Tibial artery (tissue), 4 donors: ENCODE data around the gene PARD3B.
"Not testable (repeated sequence)": the region's sequence is repeated elsewhere in the genome, so short reads cannot be mapped to it uniquely, and the experiment has no call there.

Source experiments
- DNase-seq, 2 donors: peaks; one replicate each; pipeline ENCODE4 v3.0.0-alpha.2; 2019
- H3K27ac ChIP-seq, 2 donors: fragments of 200-600 bp; sonication (generic) in 1 of 2; 1 replicate in 1 of 2; 2 replicates in 1 of 2; pipeline ENCODE4 v1.5.1; 2018 to 2019; ENCODE audit warnings: mild to moderate bottlenecking in 1 of 2
- H3K27me3 ChIP-seq, 2 donors: fragments of 200-600 bp; sonication (generic) in 1 of 2; one replicate each; pipeline versions ENCODE4 v1.5.1 to v1.6.0; 2016 to 2019
- H3K36me3 ChIP-seq, 3 donors: fragments of 200-600 bp; sonication (generic) in 2 of 3; one replicate each; pipeline ENCODE4 v1.5.1; 2016 to 2019; ENCODE audit warnings: mild to moderate bottlenecking in 2 of 3
- H3K4me1 ChIP-seq, 4 donors: fragments of 200-600 bp; sonication (generic) in 2 of 4; 1 replicate in 3 of 4; 2 replicates in 1 of 4; pipeline ENCODE4 v1.5.1; 2016 to 2019
- H3K4me3 ChIP-seq, 2 donors: fragments of 200-600 bp; sonication (generic) in 1 of 2; 1 replicate in 1 of 2; 2 replicates in 1 of 2; pipeline ENCODE4 v1.5.1; 2018 to 2019; ENCODE audit warnings: mild to moderate bottlenecking in 2 of 2
- H3K9me3 ChIP-seq, 3 donors: fragments of 200-600 bp; sonication (generic) in 1 of 3; one replicate each; pipeline ENCODE4 v1.5.1; 2016 to 2019
- CTCF ChIP-seq, 2 experiments: fragments of 200-600 bp in 1 of 2; fragments of 450-650 bp in 1 of 2; IDR thresholded peaks; one replicate each; pipeline ENCODE4 v1.5.1; 2017 to 2019; ENCODE audit warnings: antibody characterized with exemption in 2 of 2, mild to moderate bottlenecking in 1 of 2, moderate library complexity in 1 of 2
- intact Hi-C: fragments of 100-400 bp; cut with DNase I; formaldehyde crosslinking; loops from one replicate; pipeline ENCODE4 v1.15.0; 2023; ENCODE audit warnings: low total_unique reads

Gene PARD3B

GRCh38 chr2:205217004-205217403 lies 671.7 kb downstream of the PARD3B start:
- Histone ChIP-seq H3K4me3 (no peak overlapping the region), H3K4me1 (peaks cover 0 to 18% (median 0%) of the 10 kb centered on the region in 4 donors), H3K36me3 (no peaks in the 10 kb centered on the region), H3K9me3 (no peaks in the 10 kb centered on the region), H3K27ac (no peak overlapping the region), H3K27me3 (no peaks in the 10 kb centered on the region)
- intact Hi-C loops: no loop called here
- no peak for TF ChIP-seq CTCF (IDR thresholded peaks at IDR 0.05)
- DNase-seq: no peak

- no peak overlapping the region for H3K4me3 ChIP-seq
- H3K27ac ChIP-seq: no peak overlapping the region
- H3K4me1 ChIP-seq: peaks cover 0 to 18% (median 0%) of the 10 kb centered on the region in 4 donors
- no peaks in the 10 kb centered on the region for H3K36me3 ChIP-seq
- intact Hi-C loops: no loop called here
- no peak for DNase-seq
- no peak for TF ChIP-seq CTCF (IDR thresholded peaks at IDR 0.05)
- H3K27me3 ChIP-seq: no peaks in the 10 kb centered on the region
- H3K9me3 ChIP-seq: no peaks in the 10 kb centered on the region
These were observed 672.8 kb downstream of the PARD3B start for GRCh38 chr2:205218056-205218455.

GRCh38 chr2:205218816-205219215 lies 673.5 kb downstream of the PARD3B start:
- H3K4me3 ChIP-seq, intact Hi-C loops, H3K27ac ChIP-seq, DNase-seq, H3K27me3 ChIP-seq, H3K36me3 ChIP-seq, H3K9me3 ChIP-seq: not testable (repeated sequence)
- peaks cover 0 to 18% (median 0%) of the 10 kb centered on the region in 4 donors for H3K4me1 ChIP-seq

GRCh38 chr2:205220559-205220958 lies 675.3 kb downstream of the PARD3B start:
- Histone ChIP-seq H3K36me3 (no peaks in the 10 kb centered on the region), H3K4me1 (peaks cover 0 to 18% (median 0%) of the 10 kb centered on the region in 4 donors), H3K9me3 (no peaks in the 10 kb centered on the region), H3K27me3 (no peaks in the 10 kb centered on the region), H3K4me3 (no peak overlapping the region), H3K27ac (no peak overlapping the region)
- no peak for TF ChIP-seq CTCF (IDR thresholded peaks at IDR 0.05)
- intact Hi-C loops: no loop called here
- DNase-seq: no peak

- Histone ChIP-seq H3K27ac (no peak overlapping the region), H3K4me3 (no peak overlapping the region), H3K9me3 (no peaks in the 10 kb centered on the region), H3K36me3 (peaks cover 0 to 17% (median 16%) of the 10 kb centered on the region in 3 donors), H3K27me3 (no peaks in the 10 kb centered on the region), H3K4me1 (no peaks in the 10 kb centered on the region)
- intact Hi-C loops: no loop called here
- DNase-seq: no peak
- TF ChIP-seq CTCF (IDR thresholded peaks at IDR 0.05): no peak
These were observed 686.8 kb downstream of the PARD3B start for GRCh38 chr2:205232086-205232485.

- no peaks in the 10 kb centered on the region for H3K4me1 ChIP-seq
- H3K36me3 ChIP-seq: peaks cover 0 to 9% (median 6%) of the 10 kb centered on the region in 3 donors
- H3K9me3 ChIP-seq: no peaks in the 10 kb centered on the region
- no peak overlapping the region for H3K27ac ChIP-seq
- H3K27me3 ChIP-seq: no peaks in the 10 kb centered on the region
- no peak for TF ChIP-seq CTCF (IDR thresholded peaks at IDR 0.05)
- DNase-seq: no peak
- H3K4me3 ChIP-seq: no peak overlapping the region
- intact Hi-C loops: no loop called here
These were observed 690.2 kb downstream of the PARD3B start for GRCh38 chr2:205235434-205235833.
